Neural crest cell (in vitro differentiated cells): Measurements from ENCODE around the gene ZMAT5. TPM values are rescaled to one million over a fixed set of nuclear protein-coding genes. Genes with fewer than 3 reads are reported as not detected.

Experiments
- DNase-seq: peaks from one replicate; pipeline ENCODE4 v3.0.0; 2021; ENCODE audit warnings: low read depth, mixed read lengths, low spot score
- H3K27ac Mint-ChIP-seq: one replicate; pipeline ENCODE4 v1.8.0; 2021; ENCODE audit warnings: mild to moderate bottlenecking, mixed read lengths; ENCODE audit not compliant: unreplicated experiment
- H3K27me3 Mint-ChIP-seq: 2 replicates; pipeline ENCODE4 v1.8.0; 2021; ENCODE audit warnings: low read depth, mild to moderate bottlenecking, mixed read lengths
- H3K36me3 Mint-ChIP-seq: 2 replicates; pipeline ENCODE4 v1.8.0; 2021; ENCODE audit warnings: low read depth, mild to moderate bottlenecking, mixed read lengths
- H3K4me1 Mint-ChIP-seq: 2 replicates; pipeline ENCODE4 v1.8.0; 2021; ENCODE audit warnings: mixed read lengths
- H3K4me3 Mint-ChIP-seq: one replicate; pipeline ENCODE4 v1.8.0; 2021; ENCODE audit warnings: mild to moderate bottlenecking, mixed read lengths
- H3K9me3 Mint-ChIP-seq: 2 replicates; pipeline ENCODE4 v1.8.0; 2021; ENCODE audit warnings: mixed read lengths
- total RNA-seq: library from RNA; stranded (reverse); gene quantifications from 2 replicates; pipeline ENCODE4 v1.2.1, GENCODE V29; 2021
- TF ChIP-seq, protein P1 (sequence below): fragments of 200-600 bp; sonication (generic); conservative IDR thresholded peaks from 2 replicates; pipeline ENCODE4 v1.5.0; 2021; ENCODE audit warnings: antibody characterized with exemption, mild to moderate bottlenecking

Gene ZMAT5
- total RNA-seq, 1 donor from 2014 or later, result 25.3 TPM

DNA sequence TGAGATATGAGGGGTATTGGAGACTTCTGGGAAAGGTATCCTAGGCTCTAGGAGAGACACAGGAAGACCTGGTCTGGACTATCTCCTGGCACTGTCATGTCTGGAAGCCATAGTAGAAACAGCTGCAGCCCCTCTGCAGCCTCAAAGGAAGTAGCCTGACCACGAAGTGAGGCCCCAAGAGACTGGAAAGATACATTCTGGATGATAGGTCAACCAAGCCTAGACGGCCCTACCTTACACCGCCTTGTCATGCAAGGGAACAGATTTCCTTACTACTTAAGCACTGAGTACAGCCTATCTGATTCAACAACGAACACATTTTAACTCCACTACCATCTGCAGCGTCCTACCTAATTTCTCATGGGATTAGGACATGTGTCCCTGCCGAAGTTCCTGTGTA, 31.5 kb upstream of the ZMAT5 start:
- Mint-ChIP-seq H3K27ac (peak overlapping the region; percentile 62), H3K9me3 (no peaks in the 10 kb centered on the region), H3K36me3 (no peaks in the 10 kb centered on the region), H3K27me3 (no peaks in the 10 kb centered on the region), H3K4me3 (no peak overlapping the region), H3K4me1 (no peaks in the 10 kb centered on the region)
- DNase-seq, result no peak
- TF ChIP-seq, protein P1, sequence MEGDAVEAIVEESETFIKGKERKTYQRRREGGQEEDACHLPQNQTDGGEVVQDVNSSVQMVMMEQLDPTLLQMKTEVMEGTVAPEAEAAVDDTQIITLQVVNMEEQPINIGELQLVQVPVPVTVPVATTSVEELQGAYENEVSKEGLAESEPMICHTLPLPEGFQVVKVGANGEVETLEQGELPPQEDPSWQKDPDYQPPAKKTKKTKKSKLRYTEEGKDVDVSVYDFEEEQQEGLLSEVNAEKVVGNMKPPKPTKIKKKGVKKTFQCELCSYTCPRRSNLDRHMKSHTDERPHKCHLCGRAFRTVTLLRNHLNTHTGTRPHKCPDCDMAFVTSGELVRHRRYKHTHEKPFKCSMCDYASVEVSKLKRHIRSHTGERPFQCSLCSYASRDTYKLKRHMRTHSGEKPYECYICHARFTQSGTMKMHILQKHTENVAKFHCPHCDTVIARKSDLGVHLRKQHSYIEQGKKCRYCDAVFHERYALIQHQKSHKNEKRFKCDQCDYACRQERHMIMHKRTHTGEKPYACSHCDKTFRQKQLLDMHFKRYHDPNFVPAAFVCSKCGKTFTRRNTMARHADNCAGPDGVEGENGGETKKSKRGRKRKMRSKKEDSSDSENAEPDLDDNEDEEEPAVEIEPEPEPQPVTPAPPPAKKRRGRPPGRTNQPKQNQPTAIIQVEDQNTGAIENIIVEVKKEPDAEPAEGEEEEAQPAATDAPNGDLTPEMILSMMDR, result no peak

DNA sequence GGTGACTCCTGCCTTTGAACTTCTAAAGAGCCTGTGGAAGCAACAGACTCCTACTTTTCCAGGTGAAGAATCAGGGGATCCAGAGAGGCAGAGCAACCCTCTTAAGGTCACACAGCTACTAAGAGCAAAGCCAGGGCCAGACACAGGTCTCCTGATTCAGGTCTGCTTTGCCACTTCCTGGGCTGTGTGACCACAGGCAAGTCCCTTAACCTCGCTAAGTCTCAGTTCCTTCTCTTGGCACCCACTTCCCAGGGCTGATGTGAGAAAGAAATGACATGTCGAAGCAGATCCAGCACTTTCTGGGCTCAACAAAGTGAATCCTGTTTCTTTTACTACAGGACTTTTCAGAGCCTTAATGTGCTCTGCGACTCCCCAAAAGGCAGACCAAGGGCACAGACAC, 30.5 kb upstream of the ZMAT5 start:
- no peaks in the 10 kb centered on the region for H3K9me3 Mint-ChIP-seq

DNA sequence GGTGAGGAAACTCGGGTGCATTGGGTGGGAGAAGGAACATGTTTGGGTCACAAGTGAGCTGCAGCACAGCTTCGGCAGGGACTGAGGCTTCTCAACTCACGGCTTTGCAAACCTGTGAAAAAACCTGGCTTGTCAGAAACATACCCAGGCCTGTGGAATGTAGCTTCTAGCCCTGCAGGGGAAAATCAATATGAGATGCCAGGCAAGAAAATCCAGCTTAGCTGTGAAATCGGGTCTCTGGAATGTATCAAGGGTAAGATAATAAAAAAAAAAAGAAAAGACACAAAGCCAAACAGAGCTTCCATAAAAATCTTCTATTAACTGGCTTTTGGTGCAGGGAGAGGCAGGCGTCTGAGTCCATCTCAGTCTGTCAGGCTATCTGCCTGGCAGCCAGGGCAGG, 28.9 kb upstream of the ZMAT5 start:
- H3K27me3 Mint-ChIP-seq, result no peaks in the 10 kb centered on the region
- no peak overlapping the region for H3K4me3 Mint-ChIP-seq
- no peak overlapping the region for H3K27ac Mint-ChIP-seq
- H3K9me3 Mint-ChIP-seq, result no peaks in the 10 kb centered on the region
- no peak for DNase-seq
- TF ChIP-seq, protein P1, result no peak
- H3K36me3 Mint-ChIP-seq, result no peaks in the 10 kb centered on the region
- no peaks in the 10 kb centered on the region for H3K4me1 Mint-ChIP-seq

More for the DNA sequence above, 30.5 kb upstream of the ZMAT5 start:
- TF ChIP-seq, protein P1, result no peak
- Mint-ChIP-seq H3K4me3 (no peak overlapping the region), H3K4me1 (no peaks in the 10 kb centered on the region), H3K36me3 (no peaks in the 10 kb centered on the region), H3K27ac (no peak overlapping the region), H3K27me3 (no peaks in the 10 kb centered on the region)
- DNase-seq, result no peak

- Mint-ChIP-seq H3K9me3 (no peaks in the 10 kb centered on the region), H3K36me3 (peaks cover 4% of the 10 kb centered on the region), H3K27ac (no peak overlapping the region), H3K4me1 (no peaks in the 10 kb centered on the region), H3K27me3 (no peaks in the 10 kb centered on the region), H3K4me3 (no peak overlapping the region)
- no peak for DNase-seq
- TF ChIP-seq, protein P1, result no peak
These were observed 26.6 kb upstream of the ZMAT5 start for GRCh38 chr22:29793396-29793795.

DNA sequence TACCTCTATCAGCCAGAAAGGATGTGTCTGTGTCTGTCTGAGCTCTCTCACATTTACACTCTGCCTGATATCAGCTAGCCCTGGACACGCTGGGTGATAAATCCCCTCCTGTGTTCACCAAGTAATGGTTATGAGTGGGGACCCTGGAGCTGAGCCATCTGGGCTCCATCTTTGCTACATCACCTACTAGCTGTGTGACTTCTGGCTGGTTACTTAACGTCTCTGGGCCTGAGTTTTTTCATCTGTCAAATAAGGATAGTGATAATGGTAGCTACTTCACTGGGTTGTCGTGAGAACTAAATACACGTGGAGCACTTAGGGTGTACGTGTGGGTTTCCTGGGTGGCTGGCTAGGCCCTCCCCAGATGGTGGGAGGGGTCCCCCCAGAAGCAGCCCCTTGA, 23.3 kb upstream of the ZMAT5 start:
- Mint-ChIP-seq H3K36me3 (peaks cover 6% of the 10 kb centered on the region), H3K9me3 (no peaks in the 10 kb centered on the region), H3K4me3 (no peak overlapping the region), H3K4me1 (peaks cover 15% of the 10 kb centered on the region), H3K27me3 (no peaks in the 10 kb centered on the region), H3K27ac (no peak overlapping the region)
- TF ChIP-seq, protein P1, result no peak
- DNase-seq, result no peak
